Heart right ventricle (tissue), 16 donors: ENCODE results near the gene LTF. TPM values are rescaled to one million over a fixed set of nuclear protein-coding genes. Genes with fewer than 3 reads are reported as not detected.

Source experiments
- ATAC-seq, 8 donors: fragments of 200-7000 bp; cut with Tn5 transposase; one replicate each; pipeline ENCODE4 v1.9.1; 2020; ENCODE audit warnings: mild to moderate bottlenecking in 8 of 8, moderate library complexity in 8 of 8, moderate number of reproducible peaks in 1 of 8
- DNase-seq, 2 donors: peaks; one replicate each; pipeline ENCODE4 v3.0.0-alpha.2; 2020
- H3K27ac ChIP-seq, 10 donors: fragments of 200-600 bp; sonication (generic) in 2 of 10; one replicate each; pipeline versions ENCODE4 v1.5.0 to v1.8.0; 2020 to 2022; ENCODE audit warnings: mild to moderate bottlenecking in 3 of 10
- H3K27me3 ChIP-seq, 7 donors: fragments of 200-600 bp; one replicate each; pipeline ENCODE4 v1.8.0; 2021 to 2022; ENCODE audit warnings: mild to moderate bottlenecking in 2 of 7
- H3K36me3 ChIP-seq, 9 donors: fragments of 200-600 bp; sonication (generic) in 1 of 9; one replicate each; pipeline versions ENCODE4 v1.5.0 to v1.8.0; 2020 to 2022; ENCODE audit warnings: mild to moderate bottlenecking in 2 of 9
- H3K4me1 ChIP-seq, 9 donors: fragments of 200-600 bp; sonication (generic) in 1 of 9; one replicate each; pipeline versions ENCODE4 v1.5.0 to v1.8.0; 2020 to 2022; ENCODE audit warnings: mild to moderate bottlenecking in 4 of 9
- H3K4me3 ChIP-seq, 10 donors: fragments of 200-600 bp; sonication (generic) in 2 of 10; one replicate each; pipeline versions ENCODE4 v1.5.0 to v1.8.0; 2020 to 2022; ENCODE audit warnings: mild to moderate bottlenecking in 7 of 10, moderate library complexity in 2 of 10
- H3K9me3 ChIP-seq, 11 donors: fragments of 200-600 bp in 10 of 11; sonication (generic) in 2 of 11; one replicate each; pipeline versions ENCODE4 v1.5.0 to v1.8.0; 2013 to 2022; ENCODE audit warnings: mild to moderate bottlenecking in 2 of 11, control low read depth in 1 of 11, moderate library complexity in 1 of 11
- WGBS, 2 donors: extraction: QIAGEN DNeasy Blood & Tissue Kit; methylation state at CpG; one replicate each; pipeline ENCODE4 v1.1.7; 2013; ENCODE audit warnings: inconsistent platforms in 1 of 2; 5-methylcytosine and 5-hydroxymethylcytosine counted together
- intact Hi-C, 10 donors: fragments of 100-400 bp; cut with DNase I; formaldehyde crosslinking; loops; one replicate each; pipeline versions ENCODE4 v1.11.1 to v1.14.2; 2022
- polyA plus RNA-seq, 2 donors: library from polyadenylated mRNA; stranded (reverse); fragments of 200-250 nt; gene quantifications; one replicate each; pipeline ENCODE4 v1.2.3, GENCODE V29; 2013
- total RNA-seq, 10 donors: library from RNA; stranded (reverse); fragmentation: NEBNext Ultra II Directional in 3 of 10; extraction: Animal tissue kit (Norgen Biotek cat#: 25700) in 3 of 10; gene quantifications; one replicate each; pipeline versions ENCODE4 v1.2.1 to v1.2.4, GENCODE V29; 2021 to 2023
- TF ChIP-seq, protein P1 (sequence below), 9 donors: fragments of 200-600 bp; sonication (generic) in 2 of 9; IDR thresholded peaks; one replicate each; pipeline versions ENCODE4 v1.5.0 to v1.8.0; 2021 to 2022; ENCODE audit warnings: antibody characterized with exemption in 9 of 9, mild to moderate bottlenecking in 5 of 9, moderate library complexity in 1 of 9
- donor health status: Arrhythmogenic right ventricular cardiomyopathy.
- donor health status: ischemic (EF 13 %, LVEDD 7.1; RV severe dilation, severe dysfunction).
- donor health status: healthy with polysubstance abuse.
- donor health status: DM: no; HTN: yes; CAD: no.
- donor health status: DM: no; HTN: no; CAD: no.
- donor health status: ischemic (EF 25% LVEDD 6.9; RV normal size, moderate dysfunction).
- donor health status: ischemic (EF 25% LVEDD 5.7; RV mildly dilated, moderate dysfunction).
- donor health status: healthy.
- donor health status: DM: yes; HTN: yes; CAD: no.
- donor health status: Ischemic cardiomyopathy.
- donor health status: ischemic (EF 35%, LVEDD 5.7; RV mildly dilated, moderate dysfunction).
- donor health status: nonischemic (EF 11% LVEDD 7.7; RV severe dilation, severe dysfunction).
- donor health status: DM: yes; HTN: yes; CAD: no.
- donor health status: PGD.
- donor health status: ischemic (EF 29% LVEDD 5.4; RV normal size, mild dysfunction).
- donor health status: nonischemic (EF 23%, LVEDD 6.1; RV moderate dilation, normal function).

Gene LTF
- total and polyA plus RNA-seq, 12 donors = 1.7 to 7.7 (median 2.9) TPM

DNA sequence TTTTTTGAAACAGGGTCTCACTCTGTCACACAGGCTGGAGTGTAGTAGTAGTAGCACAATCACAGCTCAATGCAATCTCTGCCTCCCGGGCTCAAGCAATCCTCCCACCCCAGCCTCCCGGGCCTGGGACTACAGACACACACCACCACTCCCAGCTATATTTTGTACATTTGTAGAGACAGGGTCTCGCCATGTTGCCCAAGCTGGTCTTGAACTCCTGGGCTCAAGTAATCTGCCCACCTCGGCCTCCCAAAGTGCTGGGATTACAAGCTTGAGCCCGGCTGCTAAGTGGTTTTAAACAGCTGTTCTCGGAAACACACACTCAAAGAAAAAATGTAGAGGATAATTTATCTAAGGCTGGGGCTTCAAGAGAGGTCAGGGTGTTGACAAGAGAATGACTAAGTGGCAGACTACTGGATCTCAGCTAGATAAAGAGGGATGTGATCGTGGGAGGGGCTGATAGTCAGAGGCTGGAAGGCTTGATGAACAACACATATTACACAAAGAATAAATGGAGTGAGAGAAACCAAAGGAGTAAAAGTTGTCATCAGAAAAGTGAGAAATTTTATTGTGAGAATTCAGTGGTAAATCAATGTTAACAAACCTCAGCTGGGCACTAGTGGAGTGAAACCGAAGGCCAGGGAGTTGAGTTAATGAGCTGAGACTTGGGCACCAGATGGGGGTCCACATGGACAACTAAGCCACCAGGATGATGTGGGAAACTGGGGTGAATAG, 64.5 kb downstream of the LTF start:
- TF ChIP-seq, protein P1, sequence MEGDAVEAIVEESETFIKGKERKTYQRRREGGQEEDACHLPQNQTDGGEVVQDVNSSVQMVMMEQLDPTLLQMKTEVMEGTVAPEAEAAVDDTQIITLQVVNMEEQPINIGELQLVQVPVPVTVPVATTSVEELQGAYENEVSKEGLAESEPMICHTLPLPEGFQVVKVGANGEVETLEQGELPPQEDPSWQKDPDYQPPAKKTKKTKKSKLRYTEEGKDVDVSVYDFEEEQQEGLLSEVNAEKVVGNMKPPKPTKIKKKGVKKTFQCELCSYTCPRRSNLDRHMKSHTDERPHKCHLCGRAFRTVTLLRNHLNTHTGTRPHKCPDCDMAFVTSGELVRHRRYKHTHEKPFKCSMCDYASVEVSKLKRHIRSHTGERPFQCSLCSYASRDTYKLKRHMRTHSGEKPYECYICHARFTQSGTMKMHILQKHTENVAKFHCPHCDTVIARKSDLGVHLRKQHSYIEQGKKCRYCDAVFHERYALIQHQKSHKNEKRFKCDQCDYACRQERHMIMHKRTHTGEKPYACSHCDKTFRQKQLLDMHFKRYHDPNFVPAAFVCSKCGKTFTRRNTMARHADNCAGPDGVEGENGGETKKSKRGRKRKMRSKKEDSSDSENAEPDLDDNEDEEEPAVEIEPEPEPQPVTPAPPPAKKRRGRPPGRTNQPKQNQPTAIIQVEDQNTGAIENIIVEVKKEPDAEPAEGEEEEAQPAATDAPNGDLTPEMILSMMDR (IDR thresholded peaks at IDR 0.05) = no peak
- H3K27me3 ChIP-seq = no peaks in the 10 kb centered on the region
- 45 to 58% methylated on average over 8 of the region's 8 CpGs for WGBS, 2 donors
- DNase-seq (no peak), ATAC-seq (peak in 2 of 8 donors; percentile 57)
- H3K27ac ChIP-seq = peak overlapping the region in 1 of 10 donors; percentile 33
- H3K9me3 ChIP-seq = no peaks in the 10 kb centered on the region
- no peak overlapping the region for H3K4me3 ChIP-seq
- intact Hi-C loops = no loop called here
- H3K36me3 ChIP-seq = no peaks in the 10 kb centered on the region
- peaks cover 0 to 43% (median 0%) of the 10 kb centered on the region in 9 donors for H3K4me1 ChIP-seq

DNA sequence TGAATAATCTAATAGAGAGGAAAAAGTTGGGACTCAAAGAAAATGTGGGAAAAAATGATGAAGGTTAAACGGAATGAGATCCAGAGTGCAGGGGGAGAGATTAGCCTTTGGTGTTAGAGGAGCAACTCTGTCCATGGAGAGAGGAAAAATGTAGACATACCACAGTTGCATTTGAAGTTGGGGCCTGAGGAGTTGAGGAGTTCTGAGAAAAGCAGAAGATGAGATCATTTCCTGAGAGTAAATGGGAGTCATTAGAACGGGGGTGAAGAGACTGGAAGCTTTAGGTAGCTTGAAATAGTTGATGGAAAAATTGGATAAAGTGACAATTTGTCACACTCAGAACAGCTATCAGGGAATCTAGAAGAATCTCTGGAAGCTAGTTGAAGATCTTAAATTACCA, 65.1 kb downstream of the LTF start:
- intact Hi-C loops = no loop called here
- WGBS, 2 donors = 54 to 55% methylated on average over 2 of the region's 2 CpGs
- peak overlapping the region in 1 of 10 donors; percentile 33 for H3K27ac ChIP-seq
- H3K27me3 ChIP-seq = no peaks in the 10 kb centered on the region
- H3K4me1 ChIP-seq = peaks cover 0 to 42% (median 0%) of the 10 kb centered on the region in 9 donors
- TF ChIP-seq, protein P1 (IDR thresholded peaks at IDR 0.05) = no peak
- H3K4me3 ChIP-seq = no peak overlapping the region
- ATAC-seq (peak in 1 of 8 donors; percentile 18), DNase-seq (no peak)
- H3K9me3 ChIP-seq = no peaks in the 10 kb centered on the region
- no peaks in the 10 kb centered on the region for H3K36me3 ChIP-seq

DNA sequence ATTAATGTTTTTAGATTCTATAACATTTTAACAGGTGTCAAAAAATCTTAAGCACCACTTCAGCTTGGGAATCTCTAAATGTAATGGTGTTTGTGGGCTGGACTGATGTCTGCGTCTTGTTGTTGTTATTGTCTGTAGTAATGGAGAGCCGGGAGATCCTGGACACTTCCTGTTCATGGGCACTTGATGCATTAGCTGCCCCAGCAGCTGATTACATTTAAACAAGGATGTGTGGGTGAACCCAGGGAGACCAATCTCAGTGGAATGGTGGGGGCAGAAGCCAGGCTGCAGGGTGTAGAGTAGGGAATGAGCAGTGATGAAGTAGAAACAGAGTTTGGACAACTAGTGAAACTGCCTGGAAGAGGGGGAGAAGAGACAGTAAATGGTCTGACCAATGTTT, 65.6 kb downstream of the LTF start:
- no peaks in the 10 kb centered on the region for H3K9me3 ChIP-seq
- no peak for DNase-seq
- H3K27me3 ChIP-seq = no peaks in the 10 kb centered on the region
- H3K36me3 ChIP-seq = no peaks in the 10 kb centered on the region
- no peak overlapping the region for H3K4me3 ChIP-seq
- intact Hi-C loops = no loop called here
- WGBS, 2 donors = 72 to 86% methylated on average over 2 of the region's 2 CpGs
- peaks cover 0 to 44% (median 0%) of the 10 kb centered on the region in 9 donors for H3K4me1 ChIP-seq
- peak overlapping the region in 1 of 10 donors; percentile 20 for H3K27ac ChIP-seq
- TF ChIP-seq, protein P1 (IDR thresholded peaks at IDR 0.05) = no peak
- ATAC-seq = no peak

DNA sequence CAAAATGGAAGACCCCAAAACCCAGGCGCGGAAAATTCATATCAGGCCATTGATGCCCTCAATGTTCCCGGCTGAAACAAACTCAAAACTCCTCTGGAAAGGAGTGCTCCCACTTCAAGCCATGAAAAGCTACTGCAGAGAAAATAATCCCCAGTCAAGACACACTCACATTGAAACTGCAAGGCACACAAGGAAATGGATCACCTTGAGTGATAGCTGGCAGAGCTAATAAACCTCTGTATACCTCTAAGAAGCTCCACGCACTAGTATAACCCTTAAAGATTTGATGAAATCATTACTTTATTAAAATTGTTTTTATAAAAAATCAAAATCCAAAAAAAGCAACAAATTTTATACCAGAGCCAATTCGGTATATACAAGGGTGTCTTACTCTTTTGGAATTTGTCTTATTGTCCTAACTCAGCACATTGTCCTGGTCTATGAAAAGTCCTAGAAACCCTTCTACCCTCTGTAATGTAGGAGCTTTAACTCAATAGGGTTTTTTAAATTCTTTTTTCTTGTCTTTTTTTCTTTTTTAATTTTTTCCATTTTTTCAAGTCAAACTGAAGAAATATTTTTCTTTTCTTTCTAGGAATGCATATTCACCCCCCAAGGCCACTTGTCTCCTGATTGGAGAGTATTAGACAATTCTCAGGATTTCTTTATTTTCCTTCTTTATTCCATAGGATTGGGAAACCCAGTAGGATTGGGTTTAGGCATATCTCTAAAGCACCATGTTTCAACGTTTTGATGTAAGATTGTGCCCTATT, 66.3 kb downstream of the LTF start:
- Histone ChIP-seq H3K27me3 (no peaks in the 10 kb centered on the region), H3K9me3 (no peaks in the 10 kb centered on the region), H3K27ac (no peak overlapping the region), H3K36me3 (no peaks in the 10 kb centered on the region), H3K4me1 (peaks cover 0 to 51% (median 0%) of the 10 kb centered on the region in 9 donors), H3K4me3 (no peak overlapping the region)
- TF ChIP-seq, protein P1 (IDR thresholded peaks at IDR 0.05) = no peak
- 94 to 96% methylated on average over 6 of the region's 6 CpGs for WGBS, 2 donors
- ATAC-seq = no peak
- DNase-seq = no peak
- intact Hi-C loops = no loop called here
